Esophagus squamous epithelium (tissue), 4 donors: Measurements from ENCODE around the gene SLC15A4.

Experiments
- POLR2A ChIP-seq, 4 donors: fragments of 450-650 bp; IDR thresholded peaks; one replicate each; pipeline ENCODE4 v1.6.1; 2017; ENCODE audit warnings: antibody characterized with exemption in 4 of 4, mild to moderate bottlenecking in 4 of 4, moderate library complexity in 3 of 4
- TF ChIP-seq, protein P1 (sequence below), 6 experiments: fragments of 450-650 bp in 4 of 6; fragments of 200-600 bp in 2 of 6; sonication (generic) in 2 of 6; IDR thresholded peaks; one replicate each; pipeline ENCODE4 v1.5.1; 2016 to 2019; ENCODE audit warnings: antibody characterized with exemption in 6 of 6, mild to moderate bottlenecking in 4 of 6, moderate library complexity in 4 of 6

DNA sequence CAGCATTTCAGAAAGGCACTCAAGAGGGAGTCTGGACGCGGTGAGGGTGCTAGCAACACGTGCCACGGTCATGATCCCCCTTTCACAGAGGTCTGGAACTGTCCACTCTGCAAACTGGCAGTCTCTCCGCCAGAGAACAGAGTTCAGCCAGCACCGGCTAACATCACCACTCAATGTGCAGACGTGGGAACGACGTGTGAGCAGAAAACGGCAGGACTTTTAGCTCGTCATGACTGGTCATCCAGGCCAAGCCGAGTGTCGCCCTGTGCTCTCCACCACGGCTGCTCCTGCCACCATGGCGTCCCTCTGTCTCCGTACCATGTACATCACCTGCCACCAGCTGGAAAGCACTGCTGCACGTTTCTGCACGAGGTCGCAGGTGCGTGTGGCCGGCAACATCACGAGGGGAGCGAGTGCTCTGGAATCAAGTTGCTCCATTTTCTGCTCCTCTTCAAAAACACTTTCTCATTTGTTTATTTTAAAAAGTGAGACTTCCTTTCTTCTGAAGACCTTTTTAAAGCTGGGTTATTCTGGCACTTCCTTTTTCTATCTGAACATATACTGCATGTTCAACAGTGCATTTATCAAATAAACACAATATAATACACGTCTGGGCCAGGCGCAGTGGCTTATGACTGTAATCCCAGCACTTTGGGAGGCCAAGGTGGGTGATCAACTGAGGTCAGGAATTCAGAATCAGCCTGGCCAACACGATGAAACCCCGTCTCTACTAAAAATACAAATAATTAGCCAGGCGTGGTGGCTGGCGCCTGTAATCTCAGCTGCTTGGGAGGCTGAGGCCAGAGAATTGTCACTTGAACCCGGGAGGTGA lies 28.0 kb downstream of the SLC15A4 start:
- TF ChIP-seq, protein P1, sequence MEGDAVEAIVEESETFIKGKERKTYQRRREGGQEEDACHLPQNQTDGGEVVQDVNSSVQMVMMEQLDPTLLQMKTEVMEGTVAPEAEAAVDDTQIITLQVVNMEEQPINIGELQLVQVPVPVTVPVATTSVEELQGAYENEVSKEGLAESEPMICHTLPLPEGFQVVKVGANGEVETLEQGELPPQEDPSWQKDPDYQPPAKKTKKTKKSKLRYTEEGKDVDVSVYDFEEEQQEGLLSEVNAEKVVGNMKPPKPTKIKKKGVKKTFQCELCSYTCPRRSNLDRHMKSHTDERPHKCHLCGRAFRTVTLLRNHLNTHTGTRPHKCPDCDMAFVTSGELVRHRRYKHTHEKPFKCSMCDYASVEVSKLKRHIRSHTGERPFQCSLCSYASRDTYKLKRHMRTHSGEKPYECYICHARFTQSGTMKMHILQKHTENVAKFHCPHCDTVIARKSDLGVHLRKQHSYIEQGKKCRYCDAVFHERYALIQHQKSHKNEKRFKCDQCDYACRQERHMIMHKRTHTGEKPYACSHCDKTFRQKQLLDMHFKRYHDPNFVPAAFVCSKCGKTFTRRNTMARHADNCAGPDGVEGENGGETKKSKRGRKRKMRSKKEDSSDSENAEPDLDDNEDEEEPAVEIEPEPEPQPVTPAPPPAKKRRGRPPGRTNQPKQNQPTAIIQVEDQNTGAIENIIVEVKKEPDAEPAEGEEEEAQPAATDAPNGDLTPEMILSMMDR (IDR thresholded peaks at IDR 0.05), result no peak
- no peak for TF ChIP-seq POLR2A (IDR thresholded peaks at IDR 0.05)
